Left lung (tissue), 10 donors: ENCODE results near the gene RIMS4. TPM values are rescaled to one million over a fixed set of nuclear protein-coding genes. Genes with fewer than 3 reads are reported as not detected.

Source experiments
- ATAC-seq: fragments of 200-7000 bp; cut with Tn5 transposase; one replicate; pipeline ENCODE4 v1.9.1; 2020; ENCODE audit warnings: moderate library complexity
- DNase-seq, 4 donors: peaks; one replicate each; pipeline ENCODE4 v3.0.0-alpha.2; 2013 to 2020
- H3K27ac ChIP-seq, 2 donors: fragments of 200-600 bp; sonication (generic) in 1 of 2; one replicate each; pipeline versions ENCODE4 v1.5.0 to v1.8.0; 2020 to 2021
- H3K27me3 ChIP-seq, 2 donors: fragments of 200-600 bp; sonication (generic) in 1 of 2; one replicate each; pipeline versions ENCODE4 v1.5.0 to v1.8.0; 2020 to 2021
- H3K36me3 ChIP-seq, 2 donors: fragments of 200-600 bp; sonication (generic) in 1 of 2; one replicate each; pipeline versions ENCODE4 v1.5.0 to v1.8.0; 2020 to 2021
- H3K4me1 ChIP-seq, 2 donors: fragments of 200-600 bp; one replicate each; pipeline ENCODE4 v1.8.0; 2021
- H3K4me3 ChIP-seq, 2 donors: fragments of 200-600 bp; sonication (generic) in 1 of 2; one replicate each; pipeline versions ENCODE4 v1.5.0 to v1.8.0; 2020 to 2021; ENCODE audit warnings: mild to moderate bottlenecking in 1 of 2
- H3K9me3 ChIP-seq, 2 donors: fragments of 200-600 bp; sonication (generic) in 1 of 2; one replicate each; pipeline versions ENCODE4 v1.5.0 to v1.8.0; 2020 to 2021
- intact Hi-C, 2 donors: fragments of 100-400 bp; cut with DNase I; formaldehyde crosslinking; loops; one replicate each; pipeline versions ENCODE4 v1.11.2 to v1.14.2; 2022
- polyA plus RNA-seq, 6 donors: library from polyadenylated mRNA; unstranded; fragments of 120-200 nt; gene quantifications; one replicate each; pipeline ENCODE4 v1.2.1, GENCODE V29; 2013; ENCODE audit not compliant: insufficient read length in 6 of 6
- total RNA-seq, 2 donors: library from RNA; stranded (reverse); fragmentation: NEBNext Ultra II Directional; extraction: Animal tissue kit (Norgen Biotek cat#: 25700); gene quantifications; one replicate each; pipeline ENCODE4 v1.2.1, GENCODE V29; 2021
- TF ChIP-seq, protein P1 (sequence below), 2 donors: fragments of 200-600 bp; sonication (generic) in 1 of 2; IDR thresholded peaks; one replicate each; pipeline versions ENCODE4 v1.5.0 to v1.8.0; 2021; ENCODE audit warnings: antibody characterized with exemption in 2 of 2
- donor health status: DM: no; HTN: yes; CAD: no.
- donor health status: DM: no; HTN: no; CAD: no.

The RIMS4 gene
- total and polyA plus RNA-seq, 8 donors: 0.47 to 6.3 (median 4.1) TPM

DNA sequence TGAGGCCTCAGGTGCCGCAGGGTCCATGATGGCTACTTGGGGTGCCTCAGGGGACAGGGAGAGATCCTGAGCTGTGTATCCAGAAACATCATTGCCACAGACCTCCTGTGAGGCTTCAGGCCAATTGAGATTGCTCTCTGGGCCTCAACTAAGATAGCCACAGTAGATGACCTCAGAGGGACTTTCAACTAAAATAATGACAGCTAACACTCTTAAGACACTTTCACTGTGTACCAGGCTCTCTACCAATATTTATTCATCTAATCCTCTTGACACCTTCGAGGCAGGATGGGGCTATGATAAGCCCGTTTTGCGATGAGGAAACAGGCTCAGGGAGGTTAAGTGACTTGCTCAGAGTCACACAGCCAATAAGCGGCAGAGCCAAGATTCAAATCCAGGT lies 10.7 kb downstream of the RIMS4 start:
- Histone ChIP-seq H3K4me3 (no peak overlapping the region), H3K27ac (no peak overlapping the region), H3K27me3 (peaks cover 0 to 5% of the 10 kb centered on the region in 2 donors), H3K36me3 (no peaks in the 10 kb centered on the region), H3K9me3 (no peaks in the 10 kb centered on the region), H3K4me1 (no peaks in the 10 kb centered on the region)
- no peak for DNase-seq
- TF ChIP-seq, protein P1, sequence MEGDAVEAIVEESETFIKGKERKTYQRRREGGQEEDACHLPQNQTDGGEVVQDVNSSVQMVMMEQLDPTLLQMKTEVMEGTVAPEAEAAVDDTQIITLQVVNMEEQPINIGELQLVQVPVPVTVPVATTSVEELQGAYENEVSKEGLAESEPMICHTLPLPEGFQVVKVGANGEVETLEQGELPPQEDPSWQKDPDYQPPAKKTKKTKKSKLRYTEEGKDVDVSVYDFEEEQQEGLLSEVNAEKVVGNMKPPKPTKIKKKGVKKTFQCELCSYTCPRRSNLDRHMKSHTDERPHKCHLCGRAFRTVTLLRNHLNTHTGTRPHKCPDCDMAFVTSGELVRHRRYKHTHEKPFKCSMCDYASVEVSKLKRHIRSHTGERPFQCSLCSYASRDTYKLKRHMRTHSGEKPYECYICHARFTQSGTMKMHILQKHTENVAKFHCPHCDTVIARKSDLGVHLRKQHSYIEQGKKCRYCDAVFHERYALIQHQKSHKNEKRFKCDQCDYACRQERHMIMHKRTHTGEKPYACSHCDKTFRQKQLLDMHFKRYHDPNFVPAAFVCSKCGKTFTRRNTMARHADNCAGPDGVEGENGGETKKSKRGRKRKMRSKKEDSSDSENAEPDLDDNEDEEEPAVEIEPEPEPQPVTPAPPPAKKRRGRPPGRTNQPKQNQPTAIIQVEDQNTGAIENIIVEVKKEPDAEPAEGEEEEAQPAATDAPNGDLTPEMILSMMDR (IDR thresholded peaks at IDR 0.05): no peak
- intact Hi-C loops: no loop called here
- no peak for ATAC-seq

- no peaks in the 10 kb centered on the region for H3K4me1 ChIP-seq
- no peak for DNase-seq
- intact Hi-C loops: no loop called here
- H3K27ac ChIP-seq: no peak overlapping the region
- H3K36me3 ChIP-seq: no peaks in the 10 kb centered on the region
- ATAC-seq: no peak
- H3K4me3 ChIP-seq: no peak overlapping the region
- H3K9me3 ChIP-seq: no peaks in the 10 kb centered on the region
- TF ChIP-seq, protein P1 (IDR thresholded peaks at IDR 0.05): no peak
- no peaks in the 10 kb centered on the region for H3K27me3 ChIP-seq
Measured at GRCh38 chr20:44796758-44797457, 13.4 kb downstream of the RIMS4 start.

DNA sequence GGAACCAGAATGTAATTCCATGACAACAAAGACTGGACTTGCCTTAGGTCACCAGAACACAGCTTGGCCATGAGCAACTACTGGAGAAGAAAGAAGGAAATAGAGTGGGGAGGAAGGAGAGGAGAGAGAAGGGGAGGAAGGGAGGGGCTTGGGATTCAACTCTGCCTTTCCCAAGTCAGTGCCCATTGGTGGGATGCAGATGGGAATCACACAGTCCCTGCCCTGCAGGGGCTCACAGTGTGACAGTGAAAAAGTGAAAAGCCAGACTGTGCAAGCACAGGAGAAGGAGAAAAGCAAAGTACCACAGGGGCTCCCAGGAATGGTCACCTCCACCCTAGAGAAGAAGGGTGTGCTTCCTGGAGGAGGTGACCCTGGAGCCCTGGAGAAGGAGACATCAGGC lies 14.0 kb downstream of the RIMS4 start:
- Histone ChIP-seq H3K9me3 (no peaks in the 10 kb centered on the region), H3K36me3 (no peaks in the 10 kb centered on the region), H3K27me3 (no peaks in the 10 kb centered on the region), H3K27ac (no peak overlapping the region), H3K4me3 (no peak overlapping the region), H3K4me1 (no peaks in the 10 kb centered on the region)
- TF ChIP-seq, protein P1 (IDR thresholded peaks at IDR 0.05): no peak
- ATAC-seq (no peak), DNase-seq (no peak)
- intact Hi-C loops: no loop called here

DNA sequence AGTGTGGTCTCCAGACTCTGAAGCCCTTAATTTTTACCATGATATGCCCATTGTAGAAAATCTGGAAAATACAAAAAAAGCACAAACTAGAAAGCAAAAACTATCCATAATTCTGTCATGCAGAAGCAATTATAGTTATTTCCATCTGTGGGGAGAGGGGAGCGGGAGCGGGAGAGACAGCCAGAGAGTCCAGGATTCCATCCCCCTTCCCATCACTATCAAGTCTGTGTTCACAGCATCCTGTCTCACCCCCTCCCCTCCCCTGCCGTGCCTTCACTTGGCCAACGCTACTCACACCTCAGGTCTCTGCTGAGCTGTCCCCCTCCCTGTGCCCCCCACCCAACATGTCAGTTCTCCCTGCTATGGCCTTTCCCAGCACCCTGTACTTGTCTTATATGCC lies 14.5 kb downstream of the RIMS4 start:
- no peak for ATAC-seq
- TF ChIP-seq, protein P1 (IDR thresholded peaks at IDR 0.05): no peak
- Histone ChIP-seq H3K4me1 (no peaks in the 10 kb centered on the region), H3K27me3 (no peaks in the 10 kb centered on the region), H3K36me3 (no peaks in the 10 kb centered on the region), H3K27ac (no peak overlapping the region), H3K9me3 (no peaks in the 10 kb centered on the region), H3K4me3 (no peak overlapping the region)
- no peak for DNase-seq
- intact Hi-C loops: no loop called here

GRCh38 chr20:44792796-44793195 lies 17.6 kb downstream of the RIMS4 start:
- no peak overlapping the region for H3K4me3 ChIP-seq
- no peak for ATAC-seq
- H3K9me3 ChIP-seq: no peaks in the 10 kb centered on the region

More at GRCh38 chr20:44792796-44793195, 17.6 kb downstream of the RIMS4 start:
- Histone ChIP-seq H3K27ac (no peak overlapping the region), H3K4me1 (no peaks in the 10 kb centered on the region), H3K36me3 (no peaks in the 10 kb centered on the region), H3K27me3 (peaks cover 0 to 10% of the 10 kb centered on the region in 2 donors)
- intact Hi-C loops: no loop called here
- DNase-seq: no peak
- TF ChIP-seq, protein P1 (IDR thresholded peaks at IDR 0.05): no peak
